A673 (cell line): Measurements from ENCODE around the gene CFLAR. TPM values are rescaled to one million over a fixed set of nuclear protein-coding genes. Genes with fewer than 3 reads are reported as not detected.
"Not testable (repeated sequence)": the region's sequence is repeated elsewhere in the genome, so short reads cannot be mapped to it uniquely, and the experiment has no call there.

ENCODE experiments used
- BruUV-seq: library from RNA; stranded (reverse); fragments of 400-500 nt; replicated peaks from 2 replicates; lab custom pipeline; 2021; lab: Mats Ljungman, UMichigan
- CTCF ChIA-PET: fragments of 300-600 bp; sonication (Branson Sonifier 250); formaldehyde crosslinking; loops from one replicate; lab custom pipeline; 2022; ENCODE audit warnings: antibody characterized with exemption; lab: Charles Lee
- POLR2A ChIA-PET: fragments of 300-600 bp; sonication (Branson Sonifier 250); formaldehyde crosslinking; loops from one replicate; lab custom pipeline; 2022; ENCODE audit warnings: antibody characterized with exemption; ENCODE audit not compliant: low non-redundant PET; lab: Charles Lee
- DNase-seq: peaks from one replicate; pipeline ENCODE4 v3.0.0-alpha.2; 2015; ENCODE audit warnings: low spot score
- H3K27ac ChIP-seq: fragments of 200-600 bp; sonication (generic); 2 replicates; pipeline ENCODE4 v1.5.1; 2016; ENCODE audit warnings: mixed run types, low read depth, mild to moderate bottlenecking, mixed read lengths, antibody characterized with exemption, low read length; ENCODE audit not compliant: poor library complexity, severe bottlenecking
- H3K27me3 ChIP-seq: fragments of 200-600 bp; sonication (generic); replicated peaks from 2 replicates; pipeline ENCODE4 v1.6.1; 2017; ENCODE audit warnings: mixed run types, low read depth, mild to moderate bottlenecking, mixed read lengths, antibody characterized with exemption, low read length; ENCODE audit not compliant: insufficient read depth, poor library complexity
- H3K36me3 ChIP-seq: fragments of 200-600 bp; sonication (generic); 2 replicates; pipeline ENCODE4 v1.6.1; 2016; ENCODE audit warnings: mixed run types, mild to moderate bottlenecking, mixed read lengths, antibody characterized with exemption, low read length; ENCODE audit not compliant: insufficient read depth, poor library complexity, severe bottlenecking
- H3K4me1 ChIP-seq: fragments of 200-600 bp; sonication (generic); 2 replicates; pipeline ENCODE4 v1.6.1; 2017; ENCODE audit warnings: mixed run types, mild to moderate bottlenecking, mixed read lengths, antibody characterized with exemption, low read length; ENCODE audit not compliant: insufficient read depth, poor library complexity, severe bottlenecking
- H3K4me3 ChIP-seq: fragments of 200-600 bp; sonication (generic); 2 replicates; pipeline ENCODE4 v1.5.1; 2016; ENCODE audit warnings: low read depth, mixed run types, mild to moderate bottlenecking, mixed read lengths, low read length; ENCODE audit not compliant: poor library complexity, severe bottlenecking
- H3K9me3 ChIP-seq: fragments of 200-600 bp; sonication (generic); 2 replicates; pipeline ENCODE4 v1.6.1; 2016; ENCODE audit warnings: mixed run types, low read depth, mild to moderate bottlenecking, mixed read lengths, antibody characterized with exemption, low read length; ENCODE audit not compliant: poor library complexity, severe bottlenecking
- CTCF ChIP-seq: fragments of 300-800, 200-600 bp; sonication (generic); conservative IDR thresholded peaks from 2 replicates; pipeline ENCODE4 v1.5.1; 2017; ENCODE audit warnings: low read depth, mild to moderate bottlenecking, antibody characterized with exemption, low read length, moderate library complexity, mixed read lengths
- EZH2 ChIP-seq: fragments of 200-600 bp; sonication (generic); IDR thresholded peaks from 2 replicates; pipeline ENCODE4 v1.6.1; 2017; ENCODE audit warnings: borderline replicate concordance, low read depth, mild to moderate bottlenecking, mixed read lengths, antibody characterized with exemption, low read length; ENCODE audit not compliant: poor library complexity, severe bottlenecking
- intact Hi-C: fragments of 100-400 bp; cut with micrococcal nuclease; formaldehyde crosslinking; loops from one replicate; pipeline ENCODE4 v1.10.0; 2022; ENCODE audit not compliant: unreplicated experiment
- total RNA-seq: library from RNA; stranded (reverse); gene quantifications from 2 replicates; pipeline ENCODE4 v1.2.3, GENCODE V29; 2021

CFLAR gene
- total RNA-seq, 1 experiment from 2014 or later = 55.1 TPM

GRCh38 chr2:201116959-201117734 is 1.2 kb downstream of the CFLAR start:
- DNase-seq = peak; percentile 87
- no peaks in the 10 kb centered on the region for H3K9me3 ChIP-seq
- no peaks in the 10 kb centered on the region for H3K27me3 ChIP-seq
- no TSS peak for BruUV-seq
- H3K36me3 ChIP-seq = no peaks in the 10 kb centered on the region
- CTCF ChIA-PET = interaction anchor here (0.7 to 1.5 kb wide), 2 partner anchors 16 to 41 kb away, joined by 3 to 5 read pairs; no protein-coding TSS in a partner anchor
- H3K4me3 ChIP-seq = peak overlapping the region; percentile 76
- TF ChIP-seq CTCF (peak; percentile 40; the same call in 1 of the 2 replicates), EZH2 (no peak)
- intact Hi-C loops = loop anchor here (2.0 to 10.0 kb wide), 3 partner anchors 34 to 302 kb away; partner anchors contain the start of genes BZW1, HYCC2 and NDUFB3
- H3K4me1 ChIP-seq = peaks cover 19% of the 10 kb centered on the region
- H3K27ac ChIP-seq = peak overlapping the region; percentile 98
- POLR2A ChIA-PET = no interaction called here

- Histone ChIP-seq H3K4me3 (peak overlapping the region; percentile 76), H3K4me1 (peaks cover 19% of the 10 kb centered on the region), H3K27ac (peak overlapping the region; percentile 98)
- CTCF ChIA-PET = interaction anchor here (0.7 to 1.5 kb wide), 3 partner anchors 17 to 60 kb away, joined by 3 to 5 read pairs (median 3); no protein-coding TSS in a partner anchor
- H3K36me3 ChIP-seq, H3K27me3 ChIP-seq, H3K9me3 ChIP-seq, DNase-seq, POLR2A ChIA-PET: not testable (repeated sequence)
- intact Hi-C loops = loop anchor here (2.0 to 10.0 kb wide), 3 partner anchors 33 to 303 kb away; partner anchors contain the start of genes BZW1, HYCC2 and NDUFB3
- TSS peak; percentile 36 for BruUV-seq
Measured at GRCh38 chr2:201117735-201118094, 1.8 kb downstream of the CFLAR start.

- Histone ChIP-seq H3K27ac (peak overlapping the region; percentile 98), H3K36me3 (no peaks in the 10 kb centered on the region), H3K27me3 (no peaks in the 10 kb centered on the region), H3K4me3 (peak overlapping the region; percentile 76), H3K9me3 (no peaks in the 10 kb centered on the region), H3K4me1 (peaks cover 23% of the 10 kb centered on the region)
- peak; percentile 59 for TF ChIP-seq CTCF
- TF ChIP-seq EZH2 = no peak
- ChIA-PET CTCF (interaction anchor here (0.6 to 1.5 kb wide), 3 partner anchors 40 to 212 kb away, joined by 3 to 5 read pairs (median 4); no protein-coding TSS in a partner anchor), POLR2A (no interaction called here)
- intact Hi-C loops = loop anchor here (5.0 to 10.0 kb wide), 2 partner anchors 46 to 304 kb away; partner anchors contain the start of genes BZW1, HYCC2 and NDUFB3
- BruUV-seq = no TSS peak
- peak; percentile 91 for DNase-seq
Measured at GRCh38 chr2:201118121-201118960, 2.4 kb downstream of the CFLAR start.
